Epidermal melanocyte (primary cell): ENCODE results near the gene PTPN4.
"Not testable (repeated sequence)": the region's sequence is repeated elsewhere in the genome, so short reads cannot be mapped to it uniquely, and the experiment has no call there.

Experiments used
- DNase-seq: peaks from one replicate; pipeline ENCODE4 v3.0.0; 2011; ENCODE audit warnings: low spot score; ENCODE audit not compliant: insufficient read length

The PTPN4 gene

DNA sequence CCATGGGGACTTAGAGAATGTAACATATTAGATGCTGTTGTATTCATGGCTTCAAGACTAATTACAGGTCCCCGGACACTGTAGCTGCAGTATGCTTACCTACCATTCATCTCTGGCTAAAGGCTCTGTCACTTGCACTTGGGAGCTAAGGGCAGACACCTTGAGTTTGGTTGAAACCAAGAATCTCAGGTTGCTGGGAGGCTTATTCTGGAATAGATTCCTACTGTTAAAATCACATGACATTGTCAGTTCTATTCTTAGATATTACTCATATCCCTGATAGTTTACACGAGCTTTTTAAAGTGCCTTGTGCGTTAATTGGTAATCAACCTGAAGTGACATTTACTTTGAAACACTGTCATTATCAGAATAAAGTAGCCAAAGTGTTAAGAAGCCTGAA is 180.2 kb downstream of the PTPN4 start:
- DNase-seq, result no peak

DNA sequence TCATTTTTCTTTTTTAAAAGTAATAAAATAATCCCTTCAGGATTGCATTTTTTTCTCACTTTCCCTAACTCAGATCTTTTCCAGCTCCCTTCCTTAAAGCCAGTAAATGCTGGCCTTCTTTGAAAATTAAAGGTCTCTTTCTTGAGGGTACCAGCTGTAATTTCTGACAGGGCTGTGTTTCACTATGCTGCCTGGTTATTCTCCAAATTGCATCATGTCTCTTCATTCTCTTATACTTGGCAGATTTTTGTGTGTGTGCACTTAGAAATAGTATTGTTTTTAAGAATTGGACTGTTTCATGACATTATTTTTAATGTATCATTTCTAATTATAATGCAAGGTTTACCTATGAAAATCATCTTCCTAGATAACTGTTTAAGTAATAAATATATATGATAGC is 181.1 kb downstream of the PTPN4 start:
- DNase-seq, result no peak

DNA sequence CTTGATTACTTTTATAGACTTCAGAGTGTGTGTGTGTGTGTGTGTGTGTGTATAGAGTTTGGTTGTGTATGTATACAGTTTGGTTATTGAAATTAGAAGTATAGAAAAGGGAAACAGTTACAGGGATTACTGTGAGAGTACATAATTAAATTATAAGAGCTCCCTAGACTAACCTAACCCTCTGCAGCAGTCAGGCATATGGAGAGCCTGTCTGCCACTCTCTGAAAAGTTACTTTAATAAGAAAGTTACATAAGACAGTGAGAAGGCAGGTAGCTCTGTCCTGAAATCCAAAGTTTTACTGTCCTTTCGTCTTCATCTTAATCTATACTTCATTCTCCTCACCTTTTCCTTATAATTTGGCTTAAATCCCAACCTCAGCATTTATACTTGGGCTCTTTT is 181.7 kb downstream of the PTPN4 start:
- no peak for DNase-seq

DNA sequence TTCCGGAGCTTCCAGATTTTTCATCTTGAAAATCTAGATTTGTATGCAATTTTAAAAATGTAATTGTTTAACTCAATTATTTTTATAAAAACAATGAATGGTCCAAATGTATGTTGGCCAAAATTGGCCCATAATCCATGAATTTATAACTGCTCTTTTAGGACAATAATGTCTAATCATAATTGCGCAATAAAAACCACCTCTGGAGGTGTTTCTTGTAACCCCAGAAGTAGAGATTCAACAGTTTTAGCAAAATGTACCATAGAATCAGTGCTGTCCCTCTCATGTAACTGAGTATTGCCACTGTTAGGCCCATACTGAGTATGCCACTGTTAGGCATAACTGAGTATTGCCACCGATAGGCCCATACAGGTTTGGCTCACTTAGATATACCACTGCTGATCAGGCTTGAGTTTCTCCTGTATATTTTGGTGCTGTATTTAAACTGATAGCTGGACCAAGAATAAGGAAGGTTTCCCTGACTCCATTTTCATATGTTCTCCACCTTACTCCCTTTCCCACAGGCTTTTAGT is 182.3 kb downstream of the PTPN4 start:
- DNase-seq, result no peak

DNA sequence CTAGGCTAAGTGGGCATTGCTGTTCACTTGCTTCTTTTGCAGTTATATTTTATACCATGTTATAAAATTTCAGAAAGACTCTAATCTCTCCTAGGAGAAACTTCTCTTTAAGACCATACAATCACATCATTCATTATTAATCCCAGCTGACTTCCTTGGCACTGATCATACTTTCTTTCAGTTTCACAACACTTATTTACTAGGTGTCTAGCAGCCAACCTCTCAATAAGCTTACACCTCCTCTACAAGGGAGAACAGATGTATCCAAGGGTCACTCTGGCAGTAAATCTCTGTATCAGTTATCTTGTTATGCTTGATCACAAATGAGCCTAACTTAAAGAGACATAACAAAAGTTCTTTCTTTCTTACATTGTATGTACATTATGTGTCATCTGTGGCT is 183.3 kb downstream of the PTPN4 start:
- no peak for DNase-seq

DNA sequence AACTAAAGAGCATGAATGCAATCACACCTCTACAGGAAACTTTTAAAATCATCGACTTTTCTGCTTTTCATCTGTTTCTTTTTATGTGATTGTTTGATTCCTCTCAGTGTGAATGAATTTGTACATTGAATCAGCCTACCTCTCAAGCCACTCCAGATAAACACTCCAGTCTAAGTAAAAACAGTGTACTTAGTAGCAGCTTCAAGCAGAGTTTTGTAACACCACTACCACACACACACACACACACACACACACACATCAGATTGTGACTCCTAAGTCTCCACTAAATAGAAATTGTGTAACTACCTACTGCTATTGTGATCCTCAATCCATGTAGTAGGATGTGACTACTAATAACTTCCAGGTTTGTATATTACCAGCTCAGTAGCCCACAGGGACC is 187.8 kb downstream of the PTPN4 start:
- no peak for DNase-seq

DNA sequence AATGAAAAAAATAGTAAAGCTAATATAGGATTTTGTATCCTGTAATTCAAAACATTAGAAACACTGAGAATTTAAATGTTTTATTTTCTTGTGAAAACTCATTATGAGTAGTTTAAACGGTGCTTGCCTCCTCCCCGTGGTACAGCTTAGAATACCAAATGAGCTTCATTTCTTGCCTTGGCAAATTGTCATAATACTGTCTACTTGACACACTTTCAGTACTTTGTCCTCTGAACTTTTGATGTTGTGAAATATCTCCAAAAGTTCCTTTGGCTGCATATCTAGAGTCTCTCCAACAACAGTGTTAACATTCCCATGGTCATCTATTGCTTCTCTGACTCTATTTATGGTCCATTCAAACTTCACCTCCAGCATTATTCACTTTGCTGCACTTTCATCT is 191.2 kb downstream of the PTPN4 start:
- DNase-seq, result no peak

DNA sequence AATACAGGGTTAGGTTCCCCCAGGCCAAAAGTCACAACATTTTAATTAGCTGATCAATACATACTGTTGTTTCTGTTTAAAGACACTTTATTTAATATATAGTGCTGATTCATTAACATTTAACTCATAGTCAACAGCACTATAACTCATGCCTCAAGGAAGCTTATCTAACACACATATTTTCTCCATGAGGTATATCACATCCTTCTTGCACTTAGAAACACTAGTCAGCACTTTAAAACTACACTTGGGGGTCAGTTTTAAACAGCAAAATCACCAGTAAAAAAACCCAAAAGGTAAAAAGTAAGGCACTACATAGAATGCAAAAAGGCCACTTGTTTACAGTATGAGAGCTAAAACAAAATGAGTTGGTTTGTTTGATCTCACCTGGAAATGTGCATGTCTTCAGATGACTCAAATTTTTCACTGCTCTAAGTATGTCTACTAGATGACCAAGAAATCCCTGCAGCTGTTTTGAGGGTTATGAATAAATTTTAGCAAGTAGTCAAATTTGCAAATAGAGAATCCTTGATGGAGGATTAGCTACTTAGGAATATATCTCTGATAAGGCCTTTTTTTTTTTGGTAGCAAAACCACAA is 199.0 kb downstream of the PTPN4 start:
- no peak for DNase-seq

DNA sequence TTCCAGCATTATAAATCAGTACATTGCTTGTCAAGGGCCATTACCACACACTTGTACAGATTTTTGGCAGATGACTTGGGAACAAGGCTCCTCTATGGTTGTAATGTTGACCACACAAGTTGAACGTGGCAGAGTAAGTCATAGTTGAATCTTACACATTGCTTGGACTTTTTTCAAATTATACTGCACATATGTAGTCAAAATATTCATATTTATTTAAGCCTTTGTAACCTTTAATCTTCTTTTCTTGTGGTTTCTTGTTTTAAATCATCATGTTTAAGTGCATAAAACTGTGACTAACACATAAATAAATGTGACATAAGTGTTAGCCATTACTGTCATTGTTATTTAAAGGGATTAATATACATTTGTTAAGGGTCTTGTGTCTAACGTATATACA is 201.1 kb downstream of the PTPN4 start:
- no peak for DNase-seq

DNA sequence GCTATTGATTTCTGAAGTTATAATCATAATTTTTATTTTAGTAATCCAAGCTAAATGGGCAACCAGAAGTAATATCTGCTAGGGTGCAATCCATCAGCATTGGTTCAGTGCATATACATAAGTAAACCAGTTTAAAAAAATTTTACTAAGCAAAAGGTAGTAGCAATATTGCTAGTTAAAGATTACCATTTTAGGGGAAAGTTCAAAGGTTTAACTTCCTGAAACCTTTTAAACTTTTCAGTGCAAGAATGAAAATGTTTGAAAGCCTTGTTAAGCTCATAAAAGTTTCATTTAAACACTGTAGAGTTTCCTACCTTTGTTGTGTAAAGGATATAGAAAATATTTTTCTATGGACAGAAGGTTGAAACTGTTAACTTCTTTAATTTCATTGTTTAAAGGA is 222.2 kb downstream of the PTPN4 start:
- DNase-seq, result no peak

DNA sequence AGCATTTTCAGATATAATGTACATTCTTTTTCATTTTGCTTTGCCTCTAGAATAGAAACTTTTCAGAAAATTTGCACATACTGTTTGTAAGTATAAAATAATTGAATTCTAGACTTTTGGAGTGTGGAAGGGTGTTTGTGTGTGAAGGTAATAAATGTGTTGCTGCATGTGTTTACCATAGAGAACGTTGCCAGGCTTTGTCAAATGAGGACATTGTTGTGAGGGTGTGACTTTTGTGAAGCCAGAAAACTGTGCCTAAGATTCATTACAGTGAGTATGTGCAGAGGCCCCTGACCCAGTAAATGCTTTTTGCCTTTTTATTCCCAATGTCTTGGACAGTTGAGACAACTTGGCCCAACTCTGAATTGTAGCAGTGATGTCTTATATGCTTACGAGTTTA is 222.8 kb downstream of the PTPN4 start:
- no peak for DNase-seq

DNA sequence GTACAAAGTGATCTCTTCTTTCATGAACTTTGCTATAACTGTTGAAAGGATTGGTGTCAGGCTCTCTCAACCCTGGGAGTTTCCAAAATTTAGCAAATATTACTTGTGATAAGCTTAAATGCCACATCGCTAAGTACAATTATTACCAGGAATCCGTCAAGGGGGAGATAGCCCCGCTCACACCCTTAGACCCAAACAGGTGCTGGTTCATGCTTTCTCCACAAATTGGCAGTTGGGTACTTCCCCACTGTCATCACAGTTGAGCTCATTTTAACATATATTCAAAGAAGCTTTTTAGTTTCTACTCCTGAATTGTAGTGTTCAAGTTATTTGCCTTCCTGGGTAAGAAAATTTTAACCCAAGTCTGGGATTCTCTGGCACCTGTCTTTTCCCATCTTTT is 223.4 kb downstream of the PTPN4 start:
- DNase-seq, result no peak

DNA sequence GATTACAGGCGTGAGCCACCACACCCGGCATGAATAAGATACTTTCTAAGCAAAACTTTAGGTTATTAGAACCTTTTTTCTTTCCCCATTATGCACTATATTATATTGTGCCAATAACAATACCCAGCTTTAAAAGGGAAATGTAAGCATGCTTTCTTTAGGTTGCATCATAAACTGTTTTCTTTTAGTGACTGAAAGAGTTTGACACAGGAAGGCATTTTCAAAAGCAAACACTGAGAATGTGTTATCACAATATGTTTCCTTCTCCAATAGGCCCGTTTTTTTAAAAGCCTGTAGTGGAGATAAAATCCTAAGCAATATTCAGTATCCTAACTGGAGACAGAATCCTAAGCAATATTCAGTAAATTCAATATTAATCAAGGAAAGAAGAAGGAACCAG is 236.4 kb downstream of the PTPN4 start:
- no peak for DNase-seq

DNA sequence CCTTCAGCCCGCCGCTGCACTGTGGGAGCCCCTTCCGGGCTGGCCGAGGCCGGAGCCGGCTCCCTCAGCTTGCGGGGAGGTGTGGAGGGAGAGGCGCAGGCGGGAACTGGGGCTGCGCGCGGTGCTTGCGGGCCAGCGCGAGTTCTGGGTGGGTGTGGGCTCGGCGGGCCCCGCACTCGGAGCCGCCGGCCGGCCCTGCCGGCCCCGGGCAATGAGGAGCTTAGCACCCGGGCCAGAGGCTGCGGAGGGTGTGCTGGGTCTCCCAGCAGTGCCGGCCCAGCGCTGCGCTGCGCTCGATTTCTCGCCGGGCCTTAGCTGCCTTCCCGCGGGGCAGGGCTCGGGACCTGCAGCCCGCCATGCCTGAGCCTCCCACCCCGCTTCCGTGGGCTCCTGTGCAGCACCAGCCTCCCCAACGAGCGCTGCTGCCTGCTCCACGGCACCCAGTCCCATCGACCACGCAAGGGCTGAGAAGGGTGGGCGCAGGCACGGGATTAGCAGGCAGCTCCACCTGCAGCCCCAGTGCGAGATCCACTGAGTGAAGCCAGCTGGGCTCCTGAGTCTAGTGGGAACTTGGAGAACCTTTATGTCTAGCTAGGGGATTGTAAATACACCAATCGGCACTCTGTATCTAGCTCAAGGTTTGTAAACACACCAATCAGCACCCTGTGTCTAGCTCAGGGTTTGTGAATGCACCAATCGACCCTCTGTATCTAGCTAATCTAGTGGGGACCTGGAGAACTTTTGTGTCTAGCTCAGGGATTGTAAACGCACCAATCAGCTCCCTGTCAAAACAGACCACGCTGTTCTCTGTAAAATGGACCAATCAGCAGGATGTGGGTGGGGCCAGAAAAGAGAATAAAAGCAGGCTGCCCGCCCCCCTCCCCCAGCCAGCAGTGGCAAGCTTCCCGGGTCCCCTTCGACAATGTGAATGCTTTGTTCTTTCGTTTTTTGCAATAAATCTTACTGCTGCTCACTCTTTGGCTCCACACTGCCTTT is 237.5 kb downstream of the PTPN4 start:
- not testable (repeated sequence) for DNase-seq

DNA sequence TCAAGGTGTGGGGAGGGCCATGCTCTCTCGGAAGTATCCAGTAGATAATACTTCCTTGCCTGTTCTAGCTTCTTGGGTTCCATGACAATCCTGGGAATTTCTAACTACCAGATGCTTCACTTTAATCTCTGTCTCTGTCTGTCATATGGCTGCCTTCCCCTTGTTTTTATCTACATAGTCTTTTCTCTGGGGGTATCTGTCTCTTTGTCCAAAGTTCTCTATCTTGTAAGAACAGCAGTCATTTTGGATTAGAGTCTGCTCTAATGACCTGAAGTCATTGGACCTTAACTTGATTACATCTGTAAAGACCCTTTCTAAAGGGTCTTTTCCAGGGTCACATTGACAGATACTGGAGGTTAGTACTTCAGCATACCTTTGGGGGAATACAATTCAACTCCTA is 241.7 kb downstream of the PTPN4 start:
- DNase-seq, result no peak

DNA sequence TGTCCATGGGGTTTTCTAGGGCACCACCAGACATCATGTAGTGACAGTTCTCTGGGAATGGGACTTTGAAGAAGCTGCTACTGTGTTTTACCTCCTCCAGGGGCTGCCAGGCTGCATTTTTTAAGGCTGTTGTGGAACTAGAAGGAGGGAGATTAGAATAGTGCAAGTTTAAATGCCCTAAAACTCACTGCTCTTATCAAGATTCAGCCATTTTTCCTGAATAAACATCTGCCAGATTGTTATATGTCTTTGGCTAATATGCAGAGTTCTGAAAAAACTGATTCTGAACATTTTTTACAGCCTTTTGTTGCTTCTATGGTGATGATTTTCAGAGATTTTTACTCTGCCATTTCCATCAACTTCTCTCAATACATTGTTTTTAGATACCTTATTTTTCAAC is 244.5 kb downstream of the PTPN4 start:
- DNase-seq, result no peak

DNA sequence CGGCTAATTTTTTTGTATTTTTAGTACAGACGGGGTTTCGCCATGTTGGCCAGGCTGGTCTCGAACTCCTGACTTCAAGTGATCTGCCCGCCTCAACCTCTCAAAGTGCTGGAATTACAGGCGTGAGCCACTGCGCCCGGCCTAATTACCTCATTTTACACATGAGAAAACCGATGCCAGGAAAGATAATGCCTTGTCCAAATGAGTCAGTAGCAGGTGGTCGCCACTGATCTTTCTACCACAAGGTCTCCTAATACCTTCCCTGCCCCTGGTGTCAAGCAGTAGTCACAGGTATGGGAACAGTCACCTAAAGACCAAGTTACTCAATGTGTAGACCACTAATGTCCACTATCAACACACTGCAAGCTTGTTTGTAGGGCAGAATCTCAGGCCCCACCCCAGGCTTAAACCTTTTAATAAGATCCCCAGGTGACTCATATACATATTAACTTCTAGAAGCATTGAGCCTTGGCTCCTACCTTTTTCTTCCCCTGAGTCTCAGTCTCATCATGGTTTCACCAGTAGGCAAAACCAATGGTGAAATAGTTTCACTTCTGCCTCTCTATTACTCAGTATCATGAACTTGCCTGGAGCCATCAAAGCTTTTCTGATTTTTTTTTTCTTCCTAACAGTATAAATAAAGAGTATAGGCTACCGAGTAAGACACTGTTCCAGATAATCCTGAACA is 246.3 kb downstream of the PTPN4 start:
- DNase-seq, result no peak

DNA sequence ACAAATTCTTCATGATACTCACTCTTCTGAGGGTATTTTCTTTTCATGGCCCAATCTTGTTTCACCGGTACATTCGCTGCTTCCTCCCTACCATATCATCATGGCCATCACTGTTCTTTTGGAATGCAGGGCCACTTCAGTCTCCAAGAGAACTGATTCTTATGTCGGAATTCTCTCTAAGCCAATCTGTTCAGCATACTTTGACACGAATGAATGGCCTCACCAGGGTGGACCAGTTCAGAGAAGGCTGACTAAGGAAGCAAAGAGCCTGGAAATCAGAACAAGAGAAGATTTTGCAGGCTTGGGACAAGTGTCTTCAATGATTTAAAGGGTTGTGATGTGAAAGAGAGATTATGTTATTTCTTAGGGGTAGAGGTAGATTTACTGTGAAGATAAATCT is 248.1 kb downstream of the PTPN4 start:
- DNase-seq, result no peak

DNA sequence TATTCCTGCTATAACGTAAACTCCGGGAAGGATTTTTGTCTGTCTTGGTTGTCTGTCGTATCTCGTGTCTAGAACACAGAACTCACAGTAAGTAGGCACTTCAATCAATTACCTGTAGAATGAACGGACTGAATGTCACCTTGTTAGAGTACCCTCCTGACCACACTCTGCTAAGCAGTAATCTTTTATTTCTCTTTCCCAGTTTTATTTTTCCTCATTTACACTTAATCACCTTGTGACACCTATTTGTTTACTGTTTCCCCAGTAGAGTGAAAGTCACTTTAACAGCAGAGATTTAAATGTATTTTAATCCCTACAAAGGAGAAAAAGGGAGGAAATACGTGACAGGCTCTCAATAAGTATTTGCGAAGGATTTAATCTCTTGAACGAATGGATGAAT is 252.6 kb downstream of the PTPN4 start:
- DNase-seq, result no peak

DNA sequence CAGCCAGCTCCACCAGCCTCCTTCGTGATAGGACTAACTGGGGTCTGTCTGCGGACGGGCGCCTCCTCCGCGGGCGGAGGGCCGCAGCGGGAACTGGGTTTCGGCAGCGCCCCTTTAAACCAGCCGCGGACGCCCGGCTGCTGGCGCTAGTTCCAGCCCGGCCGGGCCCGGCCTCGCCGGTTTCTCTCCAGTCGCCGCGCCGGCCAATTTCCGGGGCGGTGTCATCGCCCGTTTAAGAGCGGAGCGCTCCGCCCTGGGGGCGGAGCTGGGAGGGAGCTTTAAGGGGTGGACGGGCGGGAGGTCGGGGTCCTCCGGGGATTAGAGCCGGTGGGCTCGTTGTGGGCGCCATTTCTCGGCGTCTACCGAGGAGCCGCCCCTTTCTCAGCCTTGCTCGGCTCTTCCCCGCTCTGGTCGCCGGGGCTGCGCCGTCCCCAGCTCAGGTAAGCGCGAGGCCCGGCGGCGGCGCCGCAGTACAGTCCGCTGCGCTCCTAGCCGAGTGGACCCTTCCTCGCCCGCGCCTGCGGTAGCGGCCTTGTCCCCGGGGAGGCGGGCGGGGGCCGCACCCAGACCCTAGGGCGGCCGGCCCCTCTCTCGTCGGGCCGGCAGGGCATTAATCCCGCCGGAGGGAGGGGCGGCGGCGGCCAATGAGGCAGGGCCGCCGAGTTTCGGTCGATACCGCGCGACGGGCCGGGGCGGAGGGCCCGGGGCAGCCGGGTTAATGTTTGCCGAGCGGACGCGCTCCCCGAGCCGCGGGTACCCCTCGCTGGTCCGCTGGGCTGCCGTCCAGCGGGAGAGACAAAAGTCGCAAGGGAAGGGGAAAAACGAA is 253.3 kb downstream of the PTPN4 start, which contains the start of gene EPB41L5:
TSS of gene EPB41L5 (plus strand) at position 307 of the 826 bp plus-strand sequence. CDS start 6,008 bp downstream, outside the sequence.
- peak; percentile 87 for DNase-seq

DNA sequence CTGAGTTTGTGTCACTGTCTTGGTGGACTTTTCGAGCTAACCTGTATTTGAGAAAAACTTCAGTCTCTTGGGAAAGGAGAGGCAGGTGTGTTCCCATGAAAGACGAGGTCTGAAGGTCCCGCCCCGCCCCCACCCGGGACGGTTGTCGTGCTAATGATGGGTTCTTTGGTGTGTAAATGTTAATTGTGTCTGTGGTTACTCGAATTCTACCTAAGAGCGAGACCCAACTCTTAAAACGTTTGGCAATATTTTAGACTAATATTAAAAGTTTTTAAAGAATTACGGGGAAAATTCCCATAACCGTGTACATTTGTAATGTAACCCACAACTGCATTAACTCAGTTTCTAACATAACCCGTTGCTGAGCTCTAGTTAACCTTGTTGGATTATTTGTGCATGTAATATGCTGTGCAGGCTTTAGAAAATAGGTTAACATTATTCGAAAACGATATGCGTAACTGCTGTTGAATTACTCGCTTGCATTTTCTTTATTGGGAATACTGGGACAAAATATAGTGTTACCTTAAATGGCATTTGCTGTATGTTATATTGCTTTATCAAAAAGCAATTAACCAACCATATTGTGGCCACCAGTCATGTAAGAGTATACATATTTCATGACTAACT is 254.0 kb downstream of the PTPN4 start:
- no peak for DNase-seq
